Panc1 (cell line): ENCODE measurements around the gene FFAR3.

ENCODE experiments used
- POLR2AphosphoS5 ChIP-seq: IDR thresholded peaks from 2 replicates; pipeline ENCODE4 v1.6.1; 2012; ENCODE audit warnings: mild to moderate bottlenecking, low read depth, low read length, moderate library complexity
- SIN3A ChIP-seq: IDR thresholded peaks from 2 replicates; pipeline ENCODE4 v1.6.1; 2012; ENCODE audit warnings: low read depth, mild to moderate bottlenecking, low read length, moderate library complexity, borderline replicate concordance; ENCODE audit not compliant: insufficient read depth
- TCF7L2 ChIP-seq: IDR thresholded peaks from 2 replicates; pipeline ENCODE4 v1.6.1; 2011; ENCODE audit warnings: mild to moderate bottlenecking, low read depth, low read length, inconsistent platforms
- TF ChIP-seq, protein P1 (sequence below): fragments of 450-650 bp; IDR thresholded peaks from 2 replicates; pipeline ENCODE4 v1.5.1; 2017; ENCODE audit warnings: mild to moderate bottlenecking
- TF ChIP-seq, protein P2 (sequence below), 2 experiments: IDR thresholded peaks; 2 replicates each; pipeline ENCODE4 v1.6.1; 2011 to 2012; ENCODE audit warnings: low read depth in 2 of 2, control low read depth in 1 of 2, low read length in 1 of 2, mild to moderate bottlenecking in 1 of 2, moderate library complexity in 1 of 2; ENCODE audit not compliant: insufficient read depth in 1 of 2

DNA sequence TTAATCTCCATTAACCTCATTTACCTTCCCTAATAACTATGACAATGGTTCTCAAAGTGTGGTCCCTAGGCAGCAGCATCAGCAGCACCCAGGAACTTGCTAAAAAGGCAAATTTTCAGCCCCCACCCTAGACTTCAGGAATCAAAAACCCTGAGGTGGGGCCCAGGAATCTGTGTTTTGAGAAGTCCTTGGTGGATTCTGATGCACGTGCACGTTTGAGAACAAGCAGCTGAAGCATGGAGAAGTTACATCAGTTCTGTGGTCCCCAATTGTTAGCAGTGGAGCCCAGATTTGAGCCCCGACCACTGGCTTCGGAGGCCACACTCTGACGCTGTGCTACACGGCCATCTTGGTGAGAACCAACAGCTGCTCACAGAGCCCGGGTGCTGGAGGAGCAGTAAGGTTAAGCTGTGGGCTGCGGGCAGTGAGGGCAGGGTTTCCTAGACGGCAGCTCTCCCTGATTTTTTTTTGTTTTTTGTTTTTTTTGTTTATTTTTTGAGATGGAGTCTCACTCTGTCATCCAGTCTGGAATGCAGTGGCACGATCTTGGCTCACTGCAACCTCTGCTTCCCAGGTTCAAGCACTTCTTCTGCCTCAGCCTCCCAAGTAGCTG lies 43.3 kb upstream of the FFAR3 start:
- TF ChIP-seq, protein P1, sequence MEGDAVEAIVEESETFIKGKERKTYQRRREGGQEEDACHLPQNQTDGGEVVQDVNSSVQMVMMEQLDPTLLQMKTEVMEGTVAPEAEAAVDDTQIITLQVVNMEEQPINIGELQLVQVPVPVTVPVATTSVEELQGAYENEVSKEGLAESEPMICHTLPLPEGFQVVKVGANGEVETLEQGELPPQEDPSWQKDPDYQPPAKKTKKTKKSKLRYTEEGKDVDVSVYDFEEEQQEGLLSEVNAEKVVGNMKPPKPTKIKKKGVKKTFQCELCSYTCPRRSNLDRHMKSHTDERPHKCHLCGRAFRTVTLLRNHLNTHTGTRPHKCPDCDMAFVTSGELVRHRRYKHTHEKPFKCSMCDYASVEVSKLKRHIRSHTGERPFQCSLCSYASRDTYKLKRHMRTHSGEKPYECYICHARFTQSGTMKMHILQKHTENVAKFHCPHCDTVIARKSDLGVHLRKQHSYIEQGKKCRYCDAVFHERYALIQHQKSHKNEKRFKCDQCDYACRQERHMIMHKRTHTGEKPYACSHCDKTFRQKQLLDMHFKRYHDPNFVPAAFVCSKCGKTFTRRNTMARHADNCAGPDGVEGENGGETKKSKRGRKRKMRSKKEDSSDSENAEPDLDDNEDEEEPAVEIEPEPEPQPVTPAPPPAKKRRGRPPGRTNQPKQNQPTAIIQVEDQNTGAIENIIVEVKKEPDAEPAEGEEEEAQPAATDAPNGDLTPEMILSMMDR: no peak
- TF ChIP-seq SIN3A (no peak), POLR2AphosphoS5 (no peak), TCF7L2 (no peak)
- TF ChIP-seq, protein P2, sequence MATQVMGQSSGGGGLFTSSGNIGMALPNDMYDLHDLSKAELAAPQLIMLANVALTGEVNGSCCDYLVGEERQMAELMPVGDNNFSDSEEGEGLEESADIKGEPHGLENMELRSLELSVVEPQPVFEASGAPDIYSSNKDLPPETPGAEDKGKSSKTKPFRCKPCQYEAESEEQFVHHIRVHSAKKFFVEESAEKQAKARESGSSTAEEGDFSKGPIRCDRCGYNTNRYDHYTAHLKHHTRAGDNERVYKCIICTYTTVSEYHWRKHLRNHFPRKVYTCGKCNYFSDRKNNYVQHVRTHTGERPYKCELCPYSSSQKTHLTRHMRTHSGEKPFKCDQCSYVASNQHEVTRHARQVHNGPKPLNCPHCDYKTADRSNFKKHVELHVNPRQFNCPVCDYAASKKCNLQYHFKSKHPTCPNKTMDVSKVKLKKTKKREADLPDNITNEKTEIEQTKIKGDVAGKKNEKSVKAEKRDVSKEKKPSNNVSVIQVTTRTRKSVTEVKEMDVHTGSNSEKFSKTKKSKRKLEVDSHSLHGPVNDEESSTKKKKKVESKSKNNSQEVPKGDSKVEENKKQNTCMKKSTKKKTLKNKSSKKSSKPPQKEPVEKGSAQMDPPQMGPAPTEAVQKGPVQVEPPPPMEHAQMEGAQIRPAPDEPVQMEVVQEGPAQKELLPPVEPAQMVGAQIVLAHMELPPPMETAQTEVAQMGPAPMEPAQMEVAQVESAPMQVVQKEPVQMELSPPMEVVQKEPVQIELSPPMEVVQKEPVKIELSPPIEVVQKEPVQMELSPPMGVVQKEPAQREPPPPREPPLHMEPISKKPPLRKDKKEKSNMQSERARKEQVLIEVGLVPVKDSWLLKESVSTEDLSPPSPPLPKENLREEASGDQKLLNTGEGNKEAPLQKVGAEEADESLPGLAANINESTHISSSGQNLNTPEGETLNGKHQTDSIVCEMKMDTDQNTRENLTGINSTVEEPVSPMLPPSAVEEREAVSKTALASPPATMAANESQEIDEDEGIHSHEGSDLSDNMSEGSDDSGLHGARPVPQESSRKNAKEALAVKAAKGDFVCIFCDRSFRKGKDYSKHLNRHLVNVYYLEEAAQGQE (IDR thresholded peaks at IDR 0.05; ENCODE audit: insufficient read depth in 1 of 2, low read depth in 2 of 2, low read length in 1 of 2): no peak
